WI38 (cell line): Measurements from ENCODE around the gene FAM53B.

Experiments used
- H3K4me3 ChIP-seq: 2 replicates; pipeline ENCODE4 v1.5.1; 2011; ENCODE audit warnings: low read depth, mild to moderate bottlenecking, control low read depth, low read length
- TF ChIP-seq, protein P1 (sequence below): IDR thresholded peaks from 2 replicates; pipeline ENCODE4 v1.5.1; 2012; ENCODE audit warnings: low read depth, mild to moderate bottlenecking, control low read depth, low read length

FAM53B gene

DNA sequence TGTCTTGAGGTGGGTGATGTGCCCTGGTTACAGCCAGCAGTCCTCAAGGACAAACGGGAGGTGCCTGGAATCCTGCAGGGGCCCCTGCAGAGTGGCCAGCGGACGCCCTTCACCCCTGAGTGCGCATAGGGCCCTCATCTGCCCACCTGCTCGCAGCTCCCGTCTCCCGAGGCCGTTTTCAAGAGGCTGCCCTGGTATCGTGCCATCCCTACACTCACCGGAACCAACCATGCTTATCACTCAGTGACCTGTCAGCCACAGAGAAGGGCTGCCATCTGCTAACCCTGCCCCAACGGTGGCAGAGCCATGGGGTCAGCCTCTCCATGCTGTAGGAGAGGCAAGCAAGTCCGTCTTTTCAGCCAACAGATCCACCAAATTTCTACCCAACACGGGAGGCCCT, 122.0 kb downstream of the FAM53B start:
- H3K4me3 ChIP-seq, result no peak overlapping the region
- TF ChIP-seq, protein P1, sequence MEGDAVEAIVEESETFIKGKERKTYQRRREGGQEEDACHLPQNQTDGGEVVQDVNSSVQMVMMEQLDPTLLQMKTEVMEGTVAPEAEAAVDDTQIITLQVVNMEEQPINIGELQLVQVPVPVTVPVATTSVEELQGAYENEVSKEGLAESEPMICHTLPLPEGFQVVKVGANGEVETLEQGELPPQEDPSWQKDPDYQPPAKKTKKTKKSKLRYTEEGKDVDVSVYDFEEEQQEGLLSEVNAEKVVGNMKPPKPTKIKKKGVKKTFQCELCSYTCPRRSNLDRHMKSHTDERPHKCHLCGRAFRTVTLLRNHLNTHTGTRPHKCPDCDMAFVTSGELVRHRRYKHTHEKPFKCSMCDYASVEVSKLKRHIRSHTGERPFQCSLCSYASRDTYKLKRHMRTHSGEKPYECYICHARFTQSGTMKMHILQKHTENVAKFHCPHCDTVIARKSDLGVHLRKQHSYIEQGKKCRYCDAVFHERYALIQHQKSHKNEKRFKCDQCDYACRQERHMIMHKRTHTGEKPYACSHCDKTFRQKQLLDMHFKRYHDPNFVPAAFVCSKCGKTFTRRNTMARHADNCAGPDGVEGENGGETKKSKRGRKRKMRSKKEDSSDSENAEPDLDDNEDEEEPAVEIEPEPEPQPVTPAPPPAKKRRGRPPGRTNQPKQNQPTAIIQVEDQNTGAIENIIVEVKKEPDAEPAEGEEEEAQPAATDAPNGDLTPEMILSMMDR, result no peak

GRCh38 chr10:124621637-124622036, 122.5 kb downstream of the FAM53B start:
- TF ChIP-seq, protein P1, result no peak
- no peak overlapping the region for H3K4me3 ChIP-seq

- H3K4me3 ChIP-seq, result no peak overlapping the region
- TF ChIP-seq, protein P1, result no peak
Observed at GRCh38 chr10:124619802-124620490, 124.2 kb downstream of the FAM53B start.

- TF ChIP-seq, protein P1, result no peak
- H3K4me3 ChIP-seq, result no peak overlapping the region
Observed at GRCh38 chr10:124619195-124619594, 125.0 kb downstream of the FAM53B start.

DNA sequence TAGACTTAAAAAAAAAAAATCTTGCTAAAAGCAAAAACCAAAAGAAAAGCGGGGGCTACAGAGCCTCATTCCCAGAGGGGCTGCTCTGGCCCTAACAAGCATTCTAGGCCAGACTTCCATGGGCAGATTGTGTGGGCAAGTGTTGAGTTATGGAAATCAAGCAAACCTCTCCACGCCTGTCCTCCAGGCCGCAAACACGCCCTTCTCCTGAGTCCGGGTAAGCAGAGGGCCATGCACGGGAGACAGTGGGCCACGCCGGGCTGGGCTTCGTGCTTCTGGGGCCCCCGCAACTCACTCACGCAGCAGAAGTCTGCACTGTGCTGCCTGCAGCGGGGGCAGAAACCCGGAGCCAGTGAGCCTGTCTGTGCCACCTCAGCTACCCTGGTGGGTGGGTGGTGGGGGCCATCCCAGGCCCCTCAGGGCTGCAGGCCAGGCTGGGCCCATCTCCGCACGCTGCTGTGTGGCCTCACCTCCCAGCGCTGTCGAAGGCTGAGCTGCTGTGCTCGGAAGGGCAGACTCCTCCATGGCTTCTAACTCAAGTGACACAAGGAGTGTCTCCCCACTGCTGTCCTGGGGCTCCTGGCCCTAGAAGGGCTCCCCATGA, 125.6 kb downstream of the FAM53B start:
- H3K4me3 ChIP-seq, result no peak overlapping the region
- TF ChIP-seq, protein P1, result no peak

GRCh38 chr10:124616836-124617130, 127.4 kb downstream of the FAM53B start:
- H3K4me3 ChIP-seq, result no peak overlapping the region
- TF ChIP-seq, protein P1, result no peak

- TF ChIP-seq, protein P1, result no peak
- no peak overlapping the region for H3K4me3 ChIP-seq
Observed at GRCh38 chr10:124616040-124616835, 127.9 kb downstream of the FAM53B start.
